CD4-positive, alpha-beta T cell (primary cell): ENCODE measurements around the gene NAIF1. TPM values are rescaled to one million over a fixed set of nuclear protein-coding genes. Genes with fewer than 3 reads are reported as not detected.
A peak's percentile ranks its signal among the peaks of the same experiment; 100 is the strongest.

ENCODE experiments used
- ATAC-seq: fragments of 200-7000 bp; cut with Tn5 transposase; one replicate; pipeline ENCODE4 v1.10.0; 2022; ENCODE audit warnings: mild to moderate bottlenecking; ENCODE audit not compliant: poor library complexity
- CTCF ChIA-PET: fragments of 350-600 bp; sonication (Branson Sonifier 250); formaldehyde crosslinking; loops from one replicate; lab custom pipeline; 2021; ENCODE audit warnings: antibody characterized with exemption, inconsistent platforms; lab: Charles Lee
- POLR2A ChIA-PET: fragments of 350-600 bp; sonication (Branson Sonifier 250); formaldehyde crosslinking; loops from one replicate; lab custom pipeline; 2021; ENCODE audit warnings: antibody characterized with exemption, inconsistent platforms; lab: Charles Lee
- DNase-seq, 14 experiments: peaks; one replicate each; pipeline ENCODE4 v3.0.0-alpha.2; 2013 to 2020; ENCODE audit warnings: mixed read lengths in 2 of 14
- H3K27ac ChIP-seq, 2 donors: one replicate each; pipeline versions ENCODE4 v1.5.1 to v1.7.0; 2013; ENCODE audit warnings: low read length in 2 of 2, low read depth in 1 of 2, mild to moderate bottlenecking in 1 of 2
- H3K27me3 ChIP-seq, 2 experiments: 1 replicate in 1 of 2; 2 replicates in 1 of 2; pipeline versions ENCODE4 v1.6.1 to v1.7.0; 2013; ENCODE audit warnings: low read length in 2 of 2, control low read depth in 1 of 2, mild to moderate bottlenecking in 1 of 2, moderate library complexity in 1 of 2; ENCODE audit not compliant: insufficient read depth in 2 of 2, control insufficient read depth in 1 of 2
- H3K36me3 ChIP-seq: one replicate; pipeline ENCODE4 v1.6.1; 2013; ENCODE audit warnings: low read length, control low read depth; ENCODE audit not compliant: insufficient read depth
- H3K4me1 ChIP-seq: one replicate; pipeline ENCODE4 v1.6.1; 2013; ENCODE audit warnings: low read length, control low read depth; ENCODE audit not compliant: insufficient read depth
- H3K4me3 ChIP-seq: one replicate; pipeline ENCODE4 v1.5.1; 2013; ENCODE audit warnings: mild to moderate bottlenecking, low read length, moderate library complexity
- H3K9me3 ChIP-seq, 2 experiments: 1 replicate in 1 of 2; 2 replicates in 1 of 2; pipeline versions ENCODE4 v1.6.1 to v1.7.0; 2013; ENCODE audit warnings: low read length in 2 of 2, mild to moderate bottlenecking in 2 of 2, control low read depth in 1 of 2, moderate library complexity in 1 of 2; ENCODE audit not compliant: control insufficient read depth in 1 of 2, insufficient read depth in 1 of 2
- H3K27ac Mint-ChIP-seq: one replicate; pipeline ENCODE4 v1.8.0; 2020; ENCODE audit warnings: mixed read lengths
- H3K27me3 Mint-ChIP-seq: one replicate; pipeline ENCODE4 v1.8.0; 2021; ENCODE audit warnings: mixed read lengths
- H3K36me3 Mint-ChIP-seq: one replicate; pipeline ENCODE4 v1.8.0; 2021; ENCODE audit warnings: low read depth, mixed read lengths
- H3K4me1 Mint-ChIP-seq: one replicate; pipeline ENCODE4 v1.8.0; 2021; ENCODE audit warnings: low read depth, mixed read lengths
- H3K4me3 Mint-ChIP-seq: one replicate; pipeline ENCODE4 v1.8.0; 2020; ENCODE audit warnings: mild to moderate bottlenecking, mixed read lengths
- H3K9me3 Mint-ChIP-seq: one replicate; pipeline ENCODE4 v1.8.0; 2020; ENCODE audit warnings: mixed read lengths
- CTCF ChIP-seq: fragments of 200-600 bp; IDR thresholded peaks from one replicate; pipeline ENCODE4 v1.8.0; 2022; ENCODE audit warnings: antibody characterized with exemption, mild to moderate bottlenecking
- intact Hi-C, 2 experiments: fragments of 100-400 bp; cut with DNase I in 1 of 2; cut with micrococcal nuclease in 1 of 2; formaldehyde crosslinking; loops; one replicate each; pipeline versions ENCODE4 v1.15.1 to v1.9.0; 2023 to 2025; cut with DNase I, micrococcal nuclease
- total RNA-seq, 174 experiments: library from RNA in 2 of 174; stranded (reverse) in 2 of 174; gene quantifications; one replicate each; pipeline ENCODE4 v1.2.3 and lab custom pipeline; 2021 to 2026

NAIF1 gene
- total RNA-seq, 2 experiments from 2014 or later = 11.5 to 16.8 TPM

DNA sequence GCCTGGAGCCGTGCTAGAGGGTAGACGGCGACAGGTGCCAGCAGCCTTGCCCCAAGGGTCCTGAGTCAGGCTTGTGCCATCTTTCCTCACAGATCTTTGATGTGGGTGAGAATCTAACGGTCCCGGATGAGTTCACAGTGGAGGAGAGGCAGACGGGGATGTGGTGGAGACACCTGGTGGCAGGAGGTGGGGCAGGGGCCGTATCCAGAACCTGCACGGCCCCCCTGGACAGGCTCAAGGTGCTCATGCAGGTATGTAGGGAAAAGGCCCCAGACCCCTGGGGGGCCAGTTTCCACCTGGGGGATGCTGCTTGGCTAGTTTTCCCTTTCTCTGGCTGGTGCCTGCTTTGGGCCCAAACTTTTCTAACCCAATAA, 36.5 kb upstream of the NAIF1 start:
- H3K36me3 ChIP-seq = peaks cover 87% of the 10 kb centered on the region
- ATAC-seq = peak; percentile 78
- H3K36me3 Mint-ChIP-seq = peaks cover 72% of the 10 kb centered on the region
- peak; percentile 56 for TF ChIP-seq CTCF
- no peak overlapping the region for H3K4me3 Mint-ChIP-seq
- peaks cover 44% of the 10 kb centered on the region for H3K4me1 Mint-ChIP-seq
- H3K9me3 ChIP-seq = no peaks in the 10 kb centered on the region
- peak in 12 of 14 experiments; percentile 21 to 69 (median 44) for DNase-seq
- CTCF ChIA-PET = interaction anchor here (3.6 kb wide), 1 partner anchor 14 kb away, joined by 17 read pairs; no protein-coding TSS in a partner anchor
- no peak overlapping the region for H3K4me3 ChIP-seq
- intact Hi-C loops = loop anchor here in 1 of 2 experiments (5.0 to 10.0 kb wide), 2 partner anchors 49 to 151 kb away; no protein-coding TSS in a partner anchor
- no peaks in the 10 kb centered on the region for H3K27me3 Mint-ChIP-seq
- POLR2A ChIA-PET = interaction anchor here (1.0 to 1.7 kb wide), 4 partner anchors 10 to 167 kb away, joined by 3 to 9 read pairs (median 3); partner anchors contain the start of genes NAIF1 and SLC25A25
- peaks cover 56% of the 10 kb centered on the region for H3K4me1 ChIP-seq
- no peaks in the 10 kb centered on the region for H3K9me3 Mint-ChIP-seq
- peak overlapping the region; percentile 74 for H3K27ac Mint-ChIP-seq
- no peaks in the 10 kb centered on the region for H3K27me3 ChIP-seq
- peak overlapping the region in 1 of 2 donors; percentile 23 for H3K27ac ChIP-seq

DNA sequence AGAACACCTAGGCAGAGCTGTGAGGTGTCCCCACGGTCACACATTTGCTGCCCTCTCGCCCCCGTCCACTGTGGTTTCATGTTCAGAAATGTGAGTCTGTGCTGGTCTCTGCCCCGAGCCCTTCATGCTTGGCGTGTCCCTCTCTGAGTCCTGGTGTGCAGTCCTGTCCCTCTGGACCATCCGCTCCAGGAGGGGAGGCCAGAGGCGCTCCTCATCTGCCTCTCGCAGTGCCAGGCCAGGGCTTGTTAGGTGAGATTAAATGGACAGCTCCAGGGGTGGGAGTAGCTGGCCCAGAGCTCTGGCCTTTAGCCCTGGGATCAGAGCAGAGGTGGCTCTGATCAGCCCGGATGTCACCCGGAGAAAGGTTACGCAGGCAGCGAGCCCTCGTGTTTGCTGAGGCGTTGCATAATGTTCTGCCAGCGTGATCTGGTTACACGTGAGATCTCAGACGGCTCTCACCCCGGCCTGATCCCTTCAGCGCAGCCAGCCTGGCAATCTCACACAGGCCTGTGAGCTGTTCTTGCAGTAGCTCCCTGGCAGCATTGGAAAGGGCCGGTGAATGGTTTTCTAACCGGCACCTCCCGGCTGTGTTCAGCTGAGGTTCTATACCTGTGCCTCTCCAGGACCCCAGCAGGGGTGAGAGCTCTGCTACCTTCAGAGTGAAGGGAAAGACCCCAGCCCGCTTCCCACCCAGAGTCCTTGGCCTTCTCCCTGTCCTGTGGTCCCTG, 35.9 kb upstream of the NAIF1 start:
- H3K27me3 Mint-ChIP-seq = no peaks in the 10 kb centered on the region
- peaks cover 49% of the 10 kb centered on the region for H3K4me1 Mint-ChIP-seq
- ChIA-PET POLR2A (interaction anchor here (1.0 to 1.7 kb wide), 3 partner anchors 10 to 166 kb away, joined by 3 to 9 read pairs (median 3); partner anchors contain the start of genes NAIF1 and SLC25A25), CTCF (no interaction called here)
- intact Hi-C loops = loop anchor here in 1 of 2 experiments (5.0 to 10.0 kb wide), 2 partner anchors 48 to 151 kb away; no protein-coding TSS in a partner anchor
- ATAC-seq = peak; percentile 31
- H3K36me3 Mint-ChIP-seq = peaks cover 72% of the 10 kb centered on the region
- peaks cover 81% of the 10 kb centered on the region for H3K36me3 ChIP-seq
- no peaks in the 10 kb centered on the region for H3K27me3 ChIP-seq
- peak in 1 of 14 experiments; percentile 37 for DNase-seq
- no peaks in the 10 kb centered on the region for H3K9me3 Mint-ChIP-seq
- no peak for TF ChIP-seq CTCF
- H3K4me1 ChIP-seq = peaks cover 61% of the 10 kb centered on the region
- H3K9me3 ChIP-seq = no peaks in the 10 kb centered on the region
- H3K4me3 Mint-ChIP-seq = no peak overlapping the region
- H3K27ac ChIP-seq = peak overlapping the region in 1 of 2 donors; percentile 23
- H3K27ac Mint-ChIP-seq = peak overlapping the region; percentile 74
- H3K4me3 ChIP-seq = no peak overlapping the region

- no peaks in the 10 kb centered on the region for H3K9me3 Mint-ChIP-seq
- H3K36me3 Mint-ChIP-seq = peaks cover 68% of the 10 kb centered on the region
- Histone ChIP-seq H3K9me3 (no peaks in the 10 kb centered on the region), H3K4me1 (peaks cover 70% of the 10 kb centered on the region), H3K27me3 (no peaks in the 10 kb centered on the region), H3K4me3 (no peak overlapping the region), H3K27ac (no peak overlapping the region), H3K36me3 (peaks cover 73% of the 10 kb centered on the region)
- intact Hi-C loops = loop anchor here in 1 of 2 experiments (5.0 to 10.0 kb wide), 2 partner anchors 47 to 150 kb away; no protein-coding TSS in a partner anchor
- CTCF ChIA-PET = no interaction called here
- POLR2A ChIA-PET = interaction anchor here (0.6 kb wide), 1 partner anchor 21 kb away, joined by 3 read pairs; no protein-coding TSS in a partner anchor
- no peak overlapping the region for H3K4me3 Mint-ChIP-seq
- TF ChIP-seq CTCF = no peak
- H3K27me3 Mint-ChIP-seq = no peaks in the 10 kb centered on the region
- no peak overlapping the region for H3K27ac Mint-ChIP-seq
- ATAC-seq (no peak), DNase-seq (no peak)
- peaks cover 58% of the 10 kb centered on the region for H3K4me1 Mint-ChIP-seq
Observed at GRCh38 chr9:128102196-128102595, 35.1 kb upstream of the NAIF1 start.
